HG02970 (cell line): ENCODE results near the gene EFNA4.
"Not testable (repeated sequence)": the region's sequence is repeated elsewhere in the genome, so short reads cannot be mapped to it uniquely, and the experiment has no call there.

Experiments used
- ATAC-seq: cut with Tn5 transposase; IDR thresholded peaks from one replicate; pipeline ENCODE4 v1.9.1; 2021; ENCODE audit warnings: mild to moderate bottlenecking, moderate library complexity, moderate number of reproducible peaks; ENCODE audit not compliant: unreplicated experiment, low FRiP score

EFNA4 gene

GRCh38 chr1:155110826-155111225, 47.3 kb downstream of the EFNA4 start:
- ATAC-seq: no peak

- no peak for ATAC-seq
Measured at GRCh38 chr1:155113450-155113980, 50.0 kb downstream of the EFNA4 start.

GRCh38 chr1:155116113-155116764, 52.7 kb downstream of the EFNA4 start:
- ATAC-seq: no peak

- no peak for ATAC-seq
Measured at GRCh38 chr1:155117610-155118009, 54.1 kb downstream of the EFNA4 start.

- not testable (repeated sequence) for ATAC-seq
Measured at GRCh38 chr1:155118090-155118489, 54.5 kb downstream of the EFNA4 start.
